ENCODE data around the gene PDE3A. TPM values are rescaled to one million over a fixed set of nuclear protein-coding genes. Genes with fewer than 3 reads are reported as not detected.

The PDE3A gene
- total RNA-seq, 1 donor = 3.9 TPM

DNA sequence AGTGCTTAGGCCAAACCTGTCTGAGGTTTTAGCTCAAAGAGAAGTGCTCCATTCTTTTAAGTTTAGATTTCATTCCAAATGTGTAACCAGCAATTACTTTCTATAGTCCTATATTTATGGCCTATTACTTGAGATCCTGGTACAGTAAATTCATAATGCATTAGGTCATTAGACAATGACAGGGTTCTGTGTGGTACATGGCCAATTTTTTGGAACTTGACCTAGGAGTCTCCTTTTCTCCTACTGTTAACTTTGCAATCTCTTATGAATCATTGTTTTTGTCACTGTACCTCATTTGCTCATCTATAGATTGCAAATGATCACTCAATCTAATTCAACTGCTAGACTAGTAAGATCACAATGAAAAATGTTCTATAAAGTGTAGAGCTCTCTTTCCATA lies 136.7 kb downstream of the PDE3A start:
- TF ChIP-seq, protein P1, sequence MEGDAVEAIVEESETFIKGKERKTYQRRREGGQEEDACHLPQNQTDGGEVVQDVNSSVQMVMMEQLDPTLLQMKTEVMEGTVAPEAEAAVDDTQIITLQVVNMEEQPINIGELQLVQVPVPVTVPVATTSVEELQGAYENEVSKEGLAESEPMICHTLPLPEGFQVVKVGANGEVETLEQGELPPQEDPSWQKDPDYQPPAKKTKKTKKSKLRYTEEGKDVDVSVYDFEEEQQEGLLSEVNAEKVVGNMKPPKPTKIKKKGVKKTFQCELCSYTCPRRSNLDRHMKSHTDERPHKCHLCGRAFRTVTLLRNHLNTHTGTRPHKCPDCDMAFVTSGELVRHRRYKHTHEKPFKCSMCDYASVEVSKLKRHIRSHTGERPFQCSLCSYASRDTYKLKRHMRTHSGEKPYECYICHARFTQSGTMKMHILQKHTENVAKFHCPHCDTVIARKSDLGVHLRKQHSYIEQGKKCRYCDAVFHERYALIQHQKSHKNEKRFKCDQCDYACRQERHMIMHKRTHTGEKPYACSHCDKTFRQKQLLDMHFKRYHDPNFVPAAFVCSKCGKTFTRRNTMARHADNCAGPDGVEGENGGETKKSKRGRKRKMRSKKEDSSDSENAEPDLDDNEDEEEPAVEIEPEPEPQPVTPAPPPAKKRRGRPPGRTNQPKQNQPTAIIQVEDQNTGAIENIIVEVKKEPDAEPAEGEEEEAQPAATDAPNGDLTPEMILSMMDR (IDR thresholded peaks at IDR 0.05; ENCODE audit: insufficient read depth, low read depth, low read length) = no peak
- no peak overlapping the region for H3K4me3 ChIP-seq (ENCODE audit: low read depth, low read length)
- DNase-seq (ENCODE audit: low read depth) = no peak

DNA sequence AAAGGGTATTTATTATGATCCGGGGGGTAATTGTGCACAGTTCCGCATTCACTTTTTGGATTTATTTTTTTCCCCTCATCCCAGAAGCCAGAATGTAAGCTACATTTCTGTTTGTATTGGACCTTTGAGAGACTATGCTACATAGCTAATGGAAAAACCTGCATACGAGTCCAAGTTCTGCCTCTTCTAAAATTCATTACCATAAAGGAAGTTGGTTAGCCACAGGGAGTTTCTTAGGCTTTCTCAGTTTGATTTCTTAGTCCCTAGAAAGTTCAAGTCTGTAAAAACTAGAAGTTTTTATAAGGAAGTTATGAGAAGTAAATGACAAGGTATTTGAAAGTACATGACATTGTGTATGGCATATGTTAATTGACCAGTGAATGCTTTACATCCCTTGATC lies 138.7 kb downstream of the PDE3A start:
- DNase-seq (ENCODE audit: low read depth) = no peak
- no peak overlapping the region for H3K4me3 ChIP-seq (ENCODE audit: low read depth, low read length)
- TF ChIP-seq, protein P1 (IDR thresholded peaks at IDR 0.05; ENCODE audit: insufficient read depth, low read depth, low read length) = no peak

DNA sequence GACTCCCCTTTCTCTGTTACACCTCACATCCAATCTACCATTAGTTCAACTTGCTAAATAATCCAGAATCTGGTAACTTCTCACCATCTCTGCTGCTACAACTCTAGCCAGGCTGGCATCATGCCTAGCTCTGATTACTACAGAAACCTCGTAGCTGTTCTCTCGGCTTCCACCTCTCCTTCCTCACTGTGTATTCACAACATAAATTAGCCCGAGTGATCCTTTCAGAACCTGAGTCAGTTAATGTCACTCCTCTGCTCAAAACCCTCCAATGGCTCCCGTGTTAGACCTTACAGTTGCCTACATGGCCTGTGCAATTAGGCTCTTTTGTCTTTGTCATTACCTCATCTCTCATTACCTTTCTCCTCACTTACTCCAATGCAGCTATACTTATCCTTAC lies 139.4 kb downstream of the PDE3A start:
- TF ChIP-seq, protein P1 (IDR thresholded peaks at IDR 0.05; ENCODE audit: insufficient read depth, low read depth, low read length) = no peak
- H3K4me3 ChIP-seq (ENCODE audit: low read depth, low read length) = no peak overlapping the region
- DNase-seq (ENCODE audit: low read depth) = no peak

DNA sequence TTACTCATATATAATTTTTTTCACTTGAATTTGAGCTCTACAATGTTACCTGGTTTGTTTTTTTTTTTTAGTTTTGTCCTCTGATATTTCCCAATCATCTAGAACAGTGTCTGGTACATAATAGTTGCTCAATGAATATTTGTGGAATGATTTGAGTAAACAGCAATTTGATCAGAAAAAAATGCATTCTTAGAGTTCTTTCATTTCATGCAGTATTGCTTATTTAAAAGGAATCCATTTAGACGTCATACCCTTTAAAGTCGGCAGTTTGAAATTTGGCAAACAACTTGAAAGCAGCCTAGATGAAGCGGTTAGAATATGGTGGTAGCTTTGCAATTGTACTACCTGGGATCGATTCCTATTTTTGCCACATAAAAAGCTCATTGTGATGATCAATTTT lies 140.0 kb downstream of the PDE3A start:
- H3K4me3 ChIP-seq (ENCODE audit: low read depth, low read length) = no peak overlapping the region
- TF ChIP-seq, protein P1 (IDR thresholded peaks at IDR 0.05; ENCODE audit: insufficient read depth, low read depth, low read length) = no peak
- DNase-seq (ENCODE audit: low read depth) = peak; percentile 49

DNA sequence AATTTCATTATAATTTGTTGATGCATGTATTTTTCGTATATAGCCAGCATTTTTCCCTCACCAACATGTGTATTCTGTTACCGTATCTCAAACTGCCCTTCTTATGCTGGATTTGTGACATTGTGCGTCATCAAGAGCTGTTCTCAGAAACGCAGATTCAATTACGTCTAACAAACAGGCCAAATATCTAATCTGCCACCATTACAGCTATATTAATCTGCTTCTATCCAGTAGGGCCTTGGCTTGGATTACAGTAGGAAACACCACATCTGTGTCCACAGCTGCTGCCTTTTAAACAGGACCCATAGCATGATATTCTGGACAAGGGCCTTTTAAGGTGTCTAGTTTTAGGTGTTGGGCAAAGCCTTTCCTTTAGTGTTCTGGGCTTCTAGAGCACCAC lies 140.6 kb downstream of the PDE3A start:
- DNase-seq (ENCODE audit: low read depth) = no peak
- H3K4me3 ChIP-seq (ENCODE audit: low read depth, low read length) = no peak overlapping the region
- TF ChIP-seq, protein P1 (IDR thresholded peaks at IDR 0.05; ENCODE audit: insufficient read depth, low read depth, low read length) = no peak

DNA sequence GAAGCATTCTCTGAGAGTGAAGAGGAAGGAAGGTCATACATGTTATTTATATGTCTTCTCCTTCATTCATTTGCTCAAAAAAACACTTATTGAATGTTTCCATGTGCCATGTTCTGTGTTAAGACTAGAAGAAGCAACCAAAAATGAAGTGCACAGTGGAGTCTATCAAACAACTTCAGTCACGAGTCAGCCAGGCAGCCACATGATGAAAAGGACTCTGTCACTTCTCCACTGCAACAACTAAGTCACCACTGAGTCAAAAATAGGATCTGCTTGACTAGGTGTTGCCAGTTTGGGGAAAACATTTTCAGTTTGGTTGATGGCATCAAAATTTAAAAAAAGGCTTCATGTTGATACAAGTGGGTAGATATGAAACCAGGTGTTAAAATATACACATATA lies 142.5 kb downstream of the PDE3A start:
- no peak overlapping the region for H3K4me3 ChIP-seq (ENCODE audit: low read depth, low read length)
- no peak for DNase-seq (ENCODE audit: low read depth)
- TF ChIP-seq, protein P1 (IDR thresholded peaks at IDR 0.05; ENCODE audit: insufficient read depth, low read depth, low read length) = no peak

DNA sequence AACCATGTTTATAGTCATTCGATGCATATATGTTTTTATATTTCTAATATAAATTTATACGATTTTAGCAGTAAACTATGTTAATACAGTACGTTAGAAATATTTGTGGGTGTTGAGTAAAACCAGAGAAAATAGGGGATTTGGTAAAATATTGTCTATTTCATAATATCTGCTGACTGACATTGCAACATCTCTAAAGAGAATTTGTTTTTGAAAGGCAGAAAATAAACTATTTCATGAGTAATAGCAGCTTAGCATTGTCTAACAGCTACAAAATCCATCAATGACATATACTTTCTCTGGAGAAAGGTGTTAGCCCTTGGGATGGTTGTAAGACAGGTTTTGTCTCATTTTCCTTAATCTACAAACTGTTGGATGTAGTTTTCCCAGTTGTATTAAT lies 144.9 kb downstream of the PDE3A start:
- peak; percentile 40 for DNase-seq (ENCODE audit: low read depth)
- TF ChIP-seq, protein P1 (IDR thresholded peaks at IDR 0.05; ENCODE audit: insufficient read depth, low read depth, low read length) = no peak
- no peak overlapping the region for H3K4me3 ChIP-seq (ENCODE audit: low read depth, low read length)
